Right renal cortex interstitium (tissue), 3 donors: ENCODE data around the gene MTIF2. TPM values are rescaled to one million over a fixed set of nuclear protein-coding genes. Genes with fewer than 3 reads are reported as not detected.
"Not testable (repeated sequence)": the region's sequence is repeated elsewhere in the genome, so short reads cannot be mapped to it uniquely, and the experiment has no call there.

Source experiments
- DNase-seq, 3 donors: peaks; one replicate each; pipeline ENCODE4 v3.0.0-alpha.2; 2013; ENCODE audit warnings: low read depth in 3 of 3, low spot score in 2 of 3
- polyA plus RNA-seq, 3 donors: library from polyadenylated mRNA; unstranded; fragments of 120-200 nt; gene quantifications; one replicate each; pipeline ENCODE4 v1.2.1, GENCODE V29; 2013; ENCODE audit not compliant: insufficient read length in 3 of 3

Gene MTIF2
- polyA plus RNA-seq, 3 donors = 45.2 to 51.5 (median 46.0) TPM

- no peak for DNase-seq
These were observed 64.1 kb downstream of the MTIF2 start for GRCh38 chr2:55204950-55205349.

GRCh38 chr2:55204536-55204935, 64.5 kb downstream of the MTIF2 start:
- no peak for DNase-seq

- DNase-seq = no peak
These were observed 68.6 kb downstream of the MTIF2 start for GRCh38 chr2:55200416-55200815.

- no peak for DNase-seq
These were observed 72.5 kb downstream of the MTIF2 start for GRCh38 chr2:55196526-55196925.

- DNase-seq = not testable (repeated sequence)
These were observed 77.1 kb downstream of the MTIF2 start for GRCh38 chr2:55191888-55192287.

- not testable (repeated sequence) for DNase-seq
These were observed 82.2 kb downstream of the MTIF2 start for GRCh38 chr2:55186837-55187236.

Other genes with a start within 250 kb of the MTIF2 start
- 100 to 1,000 TPM; 374 to 404 (median 374) TPM for gene RTN4, start 218.8 kb downstream of the MTIF2 start, polyA plus RNA-seq
- 10 to 100 TPM; 19.1 to 25.7 (median 22.0) TPM for gene CLHC1, start 36.9 kb downstream of the MTIF2 start, polyA plus RNA-seq
- 1,000 to 10,000 TPM; 2,151 to 2,289 (median 2,210) TPM for gene RPS27A, start 36.5 kb downstream of the MTIF2 start, polyA plus RNA-seq
- 10 to 100 TPM; 55.4 to 62.4 (median 60.8) TPM for gene CCDC88A, start 150.6 kb upstream of the MTIF2 start, polyA plus RNA-seq